Posterior vena cava (tissue), 2 donors: ENCODE measurements around the gene ARAP3. TPM values are rescaled to one million over a fixed set of nuclear protein-coding genes. Genes with fewer than 3 reads are reported as not detected.
A peak's percentile ranks its signal among the peaks of the same experiment; 100 is the strongest.
"Not testable (repeated sequence)": the region's sequence is repeated elsewhere in the genome, so short reads cannot be mapped to it uniquely, and the experiment has no call there.

ENCODE experiments used
- DNase-seq: peaks from one replicate; pipeline ENCODE4 v3.0.0-alpha.2; 2020; ENCODE audit warnings: low spot score
- intact Hi-C, 2 donors: fragments of 100-400 bp; cut with DNase I; formaldehyde crosslinking; loops; one replicate each; pipeline versions ENCODE4 v1.14.1 to v1.14.2; 2022 to 2023
- long read RNA-seq, 2 donors: library from polyadenylated mRNA; unstranded; transcript quantifications; one replicate each; pipeline ENCODE4 v2.0.0, GENCODE V29; 2020 to 2021
- total RNA-seq, 2 donors: library from RNA; stranded (reverse); fragmentation: NEBNext Ultra II Directional; extraction: Animal tissue kit (Norgen Biotek cat#: 25700); gene quantifications; one replicate each; pipeline ENCODE4 v1.2.1, GENCODE V29; 2021
- donor health status: DM: yes; HTN: yes; CAD: no.
- donor health status: DM: yes; HTN: yes; CAD: no.

Gene ARAP3
- total RNA-seq: 10 to 100 TPM; 14.7 to 18.8 TPM
- long read RNA-seq, donor 1, partial matches to known transcripts: 2 of 2 reads
- long read RNA-seq, donor 1, other reads (novel, unspliced or antisense): 0 of 2 reads
- long read RNA-seq, donor 2, partial matches to known transcripts: 5 of 7 reads
- long read RNA-seq, donor 2, other reads (novel, unspliced or antisense): 2 of 7 reads

- intact Hi-C loops: no loop called here
- DNase-seq: peak; percentile 95
Measured at GRCh38 chr5:141681695-141682641, at the start of gene ARAP3. TSS of gene ARAP3 (minus strand) at chr5:141682230. CDS start at chr5:141680486, 1,744 bp downstream.

GRCh38 chr5:141729387-141730006 lies 47.5 kb upstream of the ARAP3 start:
- DNase-seq: no peak
- intact Hi-C loops: no loop called here

GRCh38 chr5:141725891-141726290 lies 43.9 kb upstream of the ARAP3 start:
- no peak for DNase-seq
- intact Hi-C loops: no loop called here

GRCh38 chr5:141725174-141725573 lies 43.1 kb upstream of the ARAP3 start:
- intact Hi-C loops, DNase-seq: not testable (repeated sequence)

- intact Hi-C loops: no loop called here
- DNase-seq: no peak
Measured at GRCh38 chr5:141722266-141722665, 40.2 kb upstream of the ARAP3 start.

GRCh38 chr5:141717043-141717442 lies 35.0 kb upstream of the ARAP3 start:
- DNase-seq: no peak
- intact Hi-C loops: no loop called here

GRCh38 chr5:141716468-141716867 lies 34.4 kb upstream of the ARAP3 start:
- intact Hi-C loops: no loop called here
- no peak for DNase-seq

GRCh38 chr5:141716009-141716408 lies 34.0 kb upstream of the ARAP3 start:
- intact Hi-C loops: no loop called here
- no peak for DNase-seq

- intact Hi-C loops: no loop called here
- DNase-seq: no peak
Measured at GRCh38 chr5:141715346-141715905, 33.4 kb upstream of the ARAP3 start.

GRCh38 chr5:141714542-141715310 lies 32.7 kb upstream of the ARAP3 start:
- intact Hi-C loops: no loop called here
- no peak for DNase-seq

GRCh38 chr5:141713616-141714309 lies 31.7 kb upstream of the ARAP3 start:
- no peak for DNase-seq
- intact Hi-C loops: no loop called here

- intact Hi-C loops: no loop called here
- no peak for DNase-seq
Measured at GRCh38 chr5:141711687-141712086, 29.7 kb upstream of the ARAP3 start.

GRCh38 chr5:141709699-141710267 lies 27.8 kb upstream of the ARAP3 start:
- DNase-seq: peak; percentile 5
- intact Hi-C loops: no loop called here

- intact Hi-C loops: no loop called here
- DNase-seq: no peak
Measured at GRCh38 chr5:141708016-141708415, 26.0 kb upstream of the ARAP3 start.

- intact Hi-C loops: no loop called here
Measured at GRCh38 chr5:141707510-141707909, 25.5 kb upstream of the ARAP3 start.

GRCh38 chr5:141706121-141706520 lies 24.1 kb upstream of the ARAP3 start:
- intact Hi-C loops: no loop called here
- no peak for DNase-seq

More at GRCh38 chr5:141707510-141707909, 25.5 kb upstream of the ARAP3 start:
- no peak for DNase-seq

- no peak for DNase-seq
- intact Hi-C loops: no loop called here
Measured at GRCh38 chr5:141705469-141705868, 23.4 kb upstream of the ARAP3 start.

- intact Hi-C loops: loop anchor here in 1 of 2 donors (5.0 kb wide), 1 partner anchor 177 kb away; no protein-coding TSS in a partner anchor
- DNase-seq: no peak
Measured at GRCh38 chr5:141704782-141705297, 22.8 kb upstream of the ARAP3 start.
